K562 (cell line): ENCODE results near the gene FXYD4. TPM values are rescaled to one million over a fixed set of nuclear protein-coding genes. Genes with fewer than 3 reads are reported as not detected.

Experiments used
- EWSR1 ChIP-seq: fragments of 450-650 bp; IDR thresholded peaks from 2 replicates; pipeline ENCODE4 v1.6.1; 2018; ENCODE audit warnings: borderline replicate concordance, mild to moderate bottlenecking, low read depth, moderate library complexity; ENCODE audit not compliant: partially characterized antibody
- GATA2 ChIP-seq: sonication (generic); formaldehyde crosslinking; IDR thresholded peaks from 2 replicates; pipeline ENCODE4 v1.4.0; 2020; ENCODE audit warnings: mild to moderate bottlenecking, missing genetic modification reagents
- GTF2A2 ChIP-seq: IDR thresholded peaks from 2 replicates; pipeline ENCODE4 v1.6.1; 2016; ENCODE audit warnings: mild to moderate bottlenecking, missing genetic modification characterization, missing compliant biosample characterization
- KDM2B ChIP-seq: fragments of 250-450 bp; sonication (Bioruptor Pico); IDR thresholded peaks from 2 replicates; pipeline ENCODE4 v1.8.0; 2021; ENCODE audit warnings: mild to moderate bottlenecking, moderate library complexity
- MXI1 ChIP-seq: IDR thresholded peaks from 2 replicates; pipeline ENCODE4 v1.6.1; 2011; ENCODE audit warnings: low read depth, mild to moderate bottlenecking, improper control_type of control experiment, low read length
- MYC ChIP-seq, 2 experiments: fragments of 250-450 bp in 1 of 2; sonication (Bioruptor Pico) in 1 of 2; IDR thresholded peaks; 2 replicates each; pipeline versions ENCODE4 v1.5.1 to v1.6.1; 2012 to 2021; ENCODE audit warnings: low read depth in 2 of 2, borderline replicate concordance in 1 of 2, improper control_type of control experiment in 1 of 2, low read length in 1 of 2, mild to moderate bottlenecking in 1 of 2, moderate library complexity in 1 of 2
- NBN ChIP-seq: fragments of 450-650 bp; IDR thresholded peaks from 2 replicates; pipeline ENCODE4 v1.6.1; 2016; ENCODE audit warnings: low read depth, mild to moderate bottlenecking
- NR1H2 ChIP-seq: sonication (generic); formaldehyde crosslinking; IDR thresholded peaks from 2 replicates; pipeline ENCODE4 v1.4.0; 2020; ENCODE audit warnings: mild to moderate bottlenecking, missing genetic modification reagents
- NRF1 ChIP-seq, 2 experiments: fragments of 450-650 bp; IDR thresholded peaks in 1 of 2; conservative IDR thresholded peaks in 1 of 2; 2 replicates each; pipeline ENCODE4 v1.6.1; 2014; ENCODE audit warnings: mild to moderate bottlenecking in 2 of 2
- NUFIP1 ChIP-seq: fragments of 450-650 bp; IDR thresholded peaks from 2 replicates; pipeline ENCODE4 v1.6.1; 2018; ENCODE audit not compliant: partially characterized antibody
- PCBP1 ChIP-seq: fragments of 200-400 bp; formaldehyde crosslinking; IDR thresholded peaks from 2 replicates; pipeline ENCODE4 v1.6.1; 2018; ENCODE audit warnings: mild to moderate bottlenecking, low read depth, low read length; ENCODE audit not compliant: poor library complexity, severe bottlenecking
- POLR2AphosphoS2 ChIP-seq: IDR thresholded peaks from 2 replicates; pipeline ENCODE4 v1.6.1; 2012; ENCODE audit warnings: low read length, improper control_type of control experiment
- PTTG1 ChIP-seq: fragments of 450-650 bp; IDR thresholded peaks from 2 replicates; pipeline ENCODE4 v1.6.1; 2016; ENCODE audit warnings: low read depth, mild to moderate bottlenecking, missing genetic modification characterization, missing compliant biosample characterization
- RBM25 ChIP-seq: fragments of 200-400 bp; formaldehyde crosslinking; IDR thresholded peaks from 2 replicates; pipeline ENCODE4 v1.6.1; 2018; ENCODE audit warnings: low read length, low read depth, moderate library complexity; ENCODE audit not compliant: severe bottlenecking
- SMARCE1 ChIP-seq: fragments of 450-650 bp; IDR thresholded peaks from 2 replicates; pipeline ENCODE4 v1.7.1; 2016; ENCODE audit warnings: mild to moderate bottlenecking
- SREBF2 ChIP-seq: sonication (generic); formaldehyde crosslinking; IDR thresholded peaks from 2 replicates; pipeline ENCODE4 v1.4.0; 2020; ENCODE audit warnings: mild to moderate bottlenecking, missing genetic modification reagents
- TCF3 ChIP-seq: sonication (generic); formaldehyde crosslinking; IDR thresholded peaks from 2 replicates; pipeline ENCODE4 v1.4.0; 2020; ENCODE audit warnings: mild to moderate bottlenecking, missing genetic modification reagents
- XRCC5 ChIP-seq: fragments of 200-400 bp; formaldehyde crosslinking; IDR thresholded peaks from 2 replicates; pipeline ENCODE4 v1.6.1; 2017; ENCODE audit warnings: low read depth, mild to moderate bottlenecking, low read length
- ZBTB33 ChIP-seq: sonication (generic); formaldehyde crosslinking; IDR thresholded peaks from 2 replicates; pipeline ENCODE4 v1.8.1; 2023; ENCODE audit warnings: mild to moderate bottlenecking, missing genetic modification reagents
- ZNF174 ChIP-seq: fragments of 250-450 bp; sonication (Bioruptor Pico); IDR thresholded peaks from 2 replicates; pipeline ENCODE4 v1.4.0; 2020; ENCODE audit warnings: mild to moderate bottlenecking
- ZNF586 ChIP-seq: fragments of 450-650 bp; formaldehyde crosslinking; conservative IDR thresholded peaks from 2 replicates; pipeline ENCODE4 v1.4.0; 2020; ENCODE audit warnings: mild to moderate bottlenecking, moderate library complexity
- ZNF696 ChIP-seq: fragments of 250-450 bp; sonication (Bioruptor Pico); conservative IDR thresholded peaks from 2 replicates; pipeline ENCODE4 v1.4.0; 2020; ENCODE audit warnings: mild to moderate bottlenecking, moderate library complexity
- polyA plus RNA-seq, 8 experiments: library from polyadenylated mRNA; depleted of rRNA in 4 of 8; stranded (reverse) in 5 of 8; unstranded in 3 of 8; fragments of >200 nt; fragmentation: Nextera tagmentation in 2 of 8; fragmentation: Illumina TruSeq in 1 of 8; extraction: Ambion mirVana in 2 of 8; extraction: Trizol in 1 of 8; gene quantifications; 2 replicates each; pipeline versions ENCODE4 v1.2.1 to v1.2.3, GENCODE V29; 2011 to 2014; ENCODE audit warnings: inconsistent platforms in 1 of 8, missing spikeins in 1 of 8
- total RNA-seq, 7 experiments: library from RNA; depleted of rRNA in 6 of 7; stranded (reverse); fragments of >200 nt in 6 of 7; fragmentation: Illumina TruSeq in 2 of 7; extraction: Trizol in 2 of 7; gene quantifications; 2 replicates each; pipeline versions ENCODE4 v1.2.1 to v1.2.3, GENCODE V29; 2011 to 2021; ENCODE audit warnings: low replicate concordance in 1 of 7
- TF ChIP-seq, protein P1 (sequence below): fragments of 150-350 bp; IDR thresholded peaks from 2 replicates; pipeline ENCODE4 v1.6.1; 2014; ENCODE audit warnings: low read depth, mild to moderate bottlenecking, low read length, borderline replicate concordance

FXYD4 gene
- total and polyA plus RNA-seq, 9 of the 15 experiments (the other 6 are each of a cell fraction or from before 2014, with no cell fraction given) = not detected

DNA sequence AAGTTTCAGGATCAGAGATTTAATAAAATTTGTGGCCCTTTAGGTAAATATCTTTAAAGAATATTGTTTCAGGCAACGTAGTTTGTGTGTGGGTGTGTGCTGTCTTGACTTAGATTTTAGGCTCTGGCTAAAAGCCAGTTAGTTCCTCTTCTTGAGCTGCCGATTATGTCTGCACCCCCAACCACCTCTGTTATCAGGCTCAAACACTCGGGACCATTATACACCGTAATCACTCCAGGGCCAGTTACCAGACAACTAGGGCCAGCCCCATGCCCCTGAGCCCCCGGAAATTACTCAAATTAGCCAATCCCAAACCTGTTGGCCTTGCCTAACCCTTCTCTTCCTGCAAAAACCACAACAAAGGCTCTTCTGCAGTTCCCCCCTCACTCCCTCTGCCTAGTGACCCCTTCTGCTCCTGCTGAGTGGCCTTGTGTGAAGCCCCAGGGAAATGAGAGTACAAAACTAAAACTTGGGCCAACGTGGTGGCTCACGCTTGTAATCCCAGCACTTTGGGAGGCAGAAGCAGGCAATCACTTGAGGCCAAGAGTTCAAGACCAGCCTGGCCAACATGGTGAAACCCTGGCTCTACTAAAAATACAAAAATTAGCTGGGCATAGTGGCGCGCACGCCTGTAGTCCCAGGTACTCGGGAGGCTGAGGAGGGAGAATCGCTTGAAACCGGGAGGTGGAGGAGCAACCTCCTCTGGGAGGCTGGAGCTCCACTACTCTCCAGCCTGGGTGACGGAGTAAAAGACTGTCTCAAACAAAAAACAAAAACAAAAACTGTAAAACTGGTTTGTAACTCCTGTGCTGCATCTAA is 46.7 kb downstream of the FXYD4 start (continued):
- TF ChIP-seq GATA2 = peak; percentile 99
- peak; percentile 85 for TF ChIP-seq GTF2A2 (tag)
- TF ChIP-seq NUFIP1 = peak; percentile 13
- no peak for TF ChIP-seq SREBF2 (CRISPR knock-in tag)
- TF ChIP-seq NRF1 (conservative IDR thresholded peaks at IDR 0.05 in 1 of 2, IDR thresholded peaks at IDR 0.05 in 1 of 2) = peak; percentile 42 to 52; a peak in 3 of 4 replicates
- TF ChIP-seq NBN = peak; percentile 99
- TF ChIP-seq MYC (IDR thresholded peaks at IDR 0.05; ENCODE audit: low read depth, low read length) = peak; percentile 50; the same call in 1 of the 2 replicates
- TF ChIP-seq MYC (CRISPR knock-in tag; IDR thresholded peaks at IDR 0.05; ENCODE audit: borderline replicate concordance, low read depth) = peak; percentile 73; the same call in 1 of the 2 replicates
- TF ChIP-seq KDM2B (CRISPR knock-in tag) = no peak; the same call in 1 of the 2 replicates
- TF ChIP-seq TCF3 (CRISPR knock-in tag) = peak; percentile 100
- peak; percentile 14 for TF ChIP-seq RBM25
- TF ChIP-seq, protein P1, sequence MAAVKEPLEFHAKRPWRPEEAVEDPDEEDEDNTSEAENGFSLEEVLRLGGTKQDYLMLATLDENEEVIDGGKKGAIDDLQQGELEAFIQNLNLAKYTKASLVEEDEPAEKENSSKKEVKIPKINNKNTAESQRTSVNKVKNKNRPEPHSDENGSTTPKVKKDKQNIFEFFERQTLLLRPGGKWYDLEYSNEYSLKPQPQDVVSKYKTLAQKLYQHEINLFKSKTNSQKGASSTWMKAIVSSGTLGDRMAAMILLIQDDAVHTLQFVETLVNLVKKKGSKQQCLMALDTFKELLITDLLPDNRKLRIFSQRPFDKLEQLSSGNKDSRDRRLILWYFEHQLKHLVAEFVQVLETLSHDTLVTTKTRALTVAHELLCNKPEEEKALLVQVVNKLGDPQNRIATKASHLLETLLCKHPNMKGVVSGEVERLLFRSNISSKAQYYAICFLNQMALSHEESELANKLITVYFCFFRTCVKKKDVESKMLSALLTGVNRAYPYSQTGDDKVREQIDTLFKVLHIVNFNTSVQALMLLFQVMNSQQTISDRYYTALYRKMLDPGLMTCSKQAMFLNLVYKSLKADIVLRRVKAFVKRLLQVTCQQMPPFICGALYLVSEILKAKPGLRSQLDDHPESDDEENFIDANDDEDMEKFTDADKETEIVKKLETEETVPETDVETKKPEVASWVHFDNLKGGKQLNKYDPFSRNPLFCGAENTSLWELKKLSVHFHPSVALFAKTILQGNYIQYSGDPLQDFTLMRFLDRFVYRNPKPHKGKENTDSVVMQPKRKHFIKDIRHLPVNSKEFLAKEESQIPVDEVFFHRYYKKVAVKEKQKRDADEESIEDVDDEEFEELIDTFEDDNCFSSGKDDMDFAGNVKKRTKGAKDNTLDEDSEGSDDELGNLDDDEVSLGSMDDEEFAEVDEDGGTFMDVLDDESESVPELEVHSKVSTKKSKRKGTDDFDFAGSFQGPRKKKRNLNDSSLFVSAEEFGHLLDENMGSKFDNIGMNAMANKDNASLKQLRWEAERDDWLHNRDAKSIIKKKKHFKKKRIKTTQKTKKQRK = no peak
- peak; percentile 86 for TF ChIP-seq PTTG1
- TF ChIP-seq ZNF696 = peak; percentile 75; the same call in 1 of the 2 replicates
- TF ChIP-seq ZBTB33 = peak; percentile 86
- peak; percentile 78; the same call in 1 of the 2 replicates for TF ChIP-seq ZNF586 (CRISPR knock-in tag)
- 0 out of 2 replicates have a peak, but pooled peaks have one; percentile 50 for TF ChIP-seq ZNF174 (CRISPR knock-in tag)
- no peak for TF ChIP-seq POLR2AphosphoS2
- no peak for TF ChIP-seq PCBP1
- TF ChIP-seq MXI1 = peak; percentile 74; the same call in 1 of the 2 replicates
- no peak for TF ChIP-seq XRCC5
- no peak for TF ChIP-seq EWSR1
- TF ChIP-seq NR1H2 (CRISPR knock-in tag) = no peak
- peak; percentile 100 for TF ChIP-seq SMARCE1
